Gastroesophageal sphincter (tissue), 3 donors: ENCODE measurements around the gene TNFRSF17.

Source experiments
- POLR2AphosphoS5 ChIP-seq: sonication (generic); formaldehyde crosslinking; IDR thresholded peaks from one replicate; pipeline ENCODE4 v1.6.1; 2017; ENCODE audit warnings: antibody characterized with exemption
- TF ChIP-seq, protein P1 (sequence below), 4 experiments: fragments of 200-600 bp in 2 of 4; fragments of 450-650 bp in 2 of 4; sonication (generic) in 1 of 4; IDR thresholded peaks; one replicate each; pipeline ENCODE4 v1.5.1; 2017 to 2019; ENCODE audit warnings: antibody characterized with exemption in 4 of 4, mild to moderate bottlenecking in 2 of 4, moderate library complexity in 2 of 4

DNA sequence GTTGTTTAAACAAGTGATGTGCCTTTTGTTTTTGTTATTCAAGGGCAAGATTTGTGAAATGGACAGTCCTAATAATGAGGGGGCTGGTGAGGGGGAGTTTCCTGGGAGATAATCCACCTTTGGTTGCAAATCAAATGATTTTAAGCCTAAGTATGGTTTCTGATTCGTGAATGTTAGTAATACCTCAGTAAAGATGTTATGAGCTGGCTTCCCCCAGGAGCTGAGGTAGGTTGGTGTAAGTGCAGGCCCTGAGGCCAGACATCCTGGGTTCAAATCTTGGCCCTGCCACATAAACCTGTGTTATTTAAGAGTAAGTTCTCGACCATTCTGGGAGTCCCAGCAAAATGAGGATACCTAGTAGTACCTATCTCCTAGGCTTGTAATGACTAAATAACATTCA is 13.1 kb downstream of the TNFRSF17 start:
- TF ChIP-seq POLR2AphosphoS5, result no peak
- TF ChIP-seq, protein P1, sequence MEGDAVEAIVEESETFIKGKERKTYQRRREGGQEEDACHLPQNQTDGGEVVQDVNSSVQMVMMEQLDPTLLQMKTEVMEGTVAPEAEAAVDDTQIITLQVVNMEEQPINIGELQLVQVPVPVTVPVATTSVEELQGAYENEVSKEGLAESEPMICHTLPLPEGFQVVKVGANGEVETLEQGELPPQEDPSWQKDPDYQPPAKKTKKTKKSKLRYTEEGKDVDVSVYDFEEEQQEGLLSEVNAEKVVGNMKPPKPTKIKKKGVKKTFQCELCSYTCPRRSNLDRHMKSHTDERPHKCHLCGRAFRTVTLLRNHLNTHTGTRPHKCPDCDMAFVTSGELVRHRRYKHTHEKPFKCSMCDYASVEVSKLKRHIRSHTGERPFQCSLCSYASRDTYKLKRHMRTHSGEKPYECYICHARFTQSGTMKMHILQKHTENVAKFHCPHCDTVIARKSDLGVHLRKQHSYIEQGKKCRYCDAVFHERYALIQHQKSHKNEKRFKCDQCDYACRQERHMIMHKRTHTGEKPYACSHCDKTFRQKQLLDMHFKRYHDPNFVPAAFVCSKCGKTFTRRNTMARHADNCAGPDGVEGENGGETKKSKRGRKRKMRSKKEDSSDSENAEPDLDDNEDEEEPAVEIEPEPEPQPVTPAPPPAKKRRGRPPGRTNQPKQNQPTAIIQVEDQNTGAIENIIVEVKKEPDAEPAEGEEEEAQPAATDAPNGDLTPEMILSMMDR (IDR thresholded peaks at IDR 0.05), result no peak
